HEK293 (cell line): ENCODE data around the gene COL24A1.

Experiments used
- CTCF ChIA-PET: fragments of 350-600 bp; formaldehyde crosslinking; extraction: SDS; loops from one replicate; lab custom pipeline; 2021; ENCODE audit warnings: antibody characterized with exemption; lab: Yijun Ruan, JAX
- POLR2A ChIA-PET: fragments of 300-600 bp; formaldehyde crosslinking; extraction: SDS; loops from one replicate; lab custom pipeline; 2020; ENCODE audit warnings: antibody characterized with exemption, inconsistent platforms; lab: Yijun Ruan, JAX
- H3K27ac ChIP-seq: fragments of 200-500 bp; sonication (Bioruptor generic); 2 replicates; pipeline ENCODE4 v1.5.1; 2014; ENCODE audit warnings: low read depth, low read length, control low read depth, inconsistent platforms; ENCODE audit errors: extremely low read depth
- H3K36me3 ChIP-seq, 2 experiments: fragments of 200-500 bp in 1 of 2; sonication (Bioruptor generic) in 1 of 2; 1 replicate in 1 of 2; 2 replicates in 1 of 2; pipeline ENCODE4 v1.5.1; 2014 to 2017; ENCODE audit warnings: inconsistent platforms in 2 of 2, low read length in 2 of 2; ENCODE audit not compliant: control insufficient read depth in 2 of 2, insufficient read depth in 1 of 2
- H3K4me1 ChIP-seq: fragments of 200-500 bp; sonication (Bioruptor generic); 2 replicates; pipeline ENCODE4 v1.5.1; 2014; ENCODE audit warnings: mild to moderate bottlenecking, low read length, inconsistent platforms; ENCODE audit not compliant: control insufficient read depth, insufficient read depth
- H3K4me3 ChIP-seq: 2 replicates; pipeline ENCODE4 v1.5.1; 2011; ENCODE audit warnings: low read depth, mild to moderate bottlenecking, control low read depth, low read length, moderate library complexity
- H3K9me3 ChIP-seq: fragments of 200-500 bp; sonication (Bioruptor generic); 2 replicates; pipeline ENCODE4 v1.5.1; 2014; ENCODE audit warnings: low read depth, low read length, inconsistent platforms; ENCODE audit not compliant: control insufficient read depth, insufficient read depth
- HOXA7 ChIP-seq: sonication (generic); formaldehyde crosslinking; IDR thresholded peaks from 2 replicates; pipeline ENCODE4 v1.8.1; 2022; ENCODE audit warnings: missing genetic modification reagents, borderline replicate concordance
- KLF7 ChIP-seq: fragments of 450-650 bp; formaldehyde crosslinking; IDR thresholded peaks from 2 replicates; pipeline ENCODE4 v1.5.1; 2016; ENCODE audit warnings: missing biosample characterization, missing genetic modification characterization, borderline replicate concordance
- KLF9 ChIP-seq: fragments of 450-650 bp; formaldehyde crosslinking; IDR thresholded peaks from 2 replicates; pipeline ENCODE4 v1.5.1; 2016; ENCODE audit warnings: missing biosample characterization, missing genetic modification characterization, low read depth
- ZNF114 ChIP-seq: fragments of 450-650 bp; formaldehyde crosslinking; IDR thresholded peaks from 2 replicates; pipeline ENCODE4 v1.5.0; 2017; ENCODE audit warnings: missing biosample characterization, missing genetic modification characterization
- ZNF324 ChIP-seq: fragments of 450-650 bp; formaldehyde crosslinking; IDR thresholded peaks from 2 replicates; pipeline ENCODE4 v1.5.1; 2016; ENCODE audit warnings: missing biosample characterization, missing genetic modification characterization
- ZNF404 ChIP-seq: fragments of 450-650 bp; formaldehyde crosslinking; IDR thresholded peaks from 2 replicates; pipeline ENCODE4 v1.5.1; 2017; ENCODE audit warnings: missing biosample characterization, missing genetic modification characterization
- ZNF501 ChIP-seq: fragments of 450-650 bp; formaldehyde crosslinking; IDR thresholded peaks from 2 replicates; pipeline ENCODE4 v1.5.1; 2016; ENCODE audit warnings: missing biosample characterization, missing genetic modification characterization
- ZNF518A ChIP-seq: fragments of 450-650 bp; formaldehyde crosslinking; conservative IDR thresholded peaks from 2 replicates; pipeline ENCODE4 v1.5.1; 2016; ENCODE audit warnings: low read depth, missing biosample characterization, missing genetic modification characterization
- ZNF549 ChIP-seq: fragments of 450-650 bp; IDR thresholded peaks from 2 replicates; pipeline ENCODE4 v1.5.1; 2018; ENCODE audit warnings: missing biosample characterization, missing genetic modification characterization, mild to moderate bottlenecking, inconsistent platforms, moderate library complexity
- ZNF621 ChIP-seq: fragments of 450-650 bp; formaldehyde crosslinking; IDR thresholded peaks from 2 replicates; pipeline ENCODE4 v1.5.1; 2017; ENCODE audit warnings: missing biosample characterization, missing genetic modification characterization
- TF ChIP-seq, protein P1 (sequence below): fragments of 450-650 bp; formaldehyde crosslinking; IDR thresholded peaks from 2 replicates; pipeline ENCODE4 v1.5.1; 2016; ENCODE audit warnings: missing biosample characterization, missing genetic modification characterization, borderline replicate concordance
- TF ChIP-seq, protein P2 (sequence below): fragments of 450-650 bp; formaldehyde crosslinking; IDR thresholded peaks from 2 replicates; pipeline ENCODE4 v1.5.1; 2017; ENCODE audit warnings: missing biosample characterization, mild to moderate bottlenecking, missing genetic modification characterization, moderate library complexity
- TF ChIP-seq, protein P3 (sequence below): fragments of 450-650 bp; formaldehyde crosslinking; IDR thresholded peaks from 2 replicates; pipeline ENCODE4 v1.5.1; 2016; ENCODE audit warnings: missing biosample characterization, missing genetic modification characterization
- TF ChIP-seq, protein P4 (sequence below): fragments of 450-650 bp; IDR thresholded peaks from 2 replicates; pipeline ENCODE4 v1.5.1; 2018; ENCODE audit warnings: missing biosample characterization, missing genetic modification characterization

Gene COL24A1

GRCh38 chr1:85734931-85735330, 421.6 kb downstream of the COL24A1 start (continued):
- no peak for TF ChIP-seq HOXA7
- TF ChIP-seq, protein P1, sequence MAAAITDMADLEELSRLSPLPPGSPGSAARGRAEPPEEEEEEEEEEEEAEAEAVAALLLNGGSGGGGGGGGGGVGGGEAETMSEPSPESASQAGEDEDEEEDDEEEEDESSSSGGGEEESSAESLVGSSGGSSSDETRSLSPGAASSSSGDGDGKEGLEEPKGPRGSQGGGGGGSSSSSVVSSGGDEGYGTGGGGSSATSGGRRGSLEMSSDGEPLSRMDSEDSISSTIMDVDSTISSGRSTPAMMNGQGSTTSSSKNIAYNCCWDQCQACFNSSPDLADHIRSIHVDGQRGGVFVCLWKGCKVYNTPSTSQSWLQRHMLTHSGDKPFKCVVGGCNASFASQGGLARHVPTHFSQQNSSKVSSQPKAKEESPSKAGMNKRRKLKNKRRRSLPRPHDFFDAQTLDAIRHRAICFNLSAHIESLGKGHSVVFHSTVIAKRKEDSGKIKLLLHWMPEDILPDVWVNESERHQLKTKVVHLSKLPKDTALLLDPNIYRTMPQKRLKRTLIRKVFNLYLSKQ (tag by site-specific recombination), result no peak
- no peak for TF ChIP-seq ZNF114 (tag by site-specific recombination)
- no peak for TF ChIP-seq ZNF324 (tag by site-specific recombination)
- TF ChIP-seq, all 188 proteins: peak for 0

- POLR2A ChIA-PET, result no interaction called here
- TF ChIP-seq ZNF404 (tag by site-specific recombination) (no peak), ZNF621 (tag by site-specific recombination) (no peak), ZNF501 (tag by site-specific recombination) (no peak), KLF9 (tag by site-specific recombination) (no peak), ZNF549 (tag by site-specific recombination) (no peak), ZNF518A (tag by site-specific recombination) (no peak), KLF7 (no peak)
- TF ChIP-seq, protein P2, sequence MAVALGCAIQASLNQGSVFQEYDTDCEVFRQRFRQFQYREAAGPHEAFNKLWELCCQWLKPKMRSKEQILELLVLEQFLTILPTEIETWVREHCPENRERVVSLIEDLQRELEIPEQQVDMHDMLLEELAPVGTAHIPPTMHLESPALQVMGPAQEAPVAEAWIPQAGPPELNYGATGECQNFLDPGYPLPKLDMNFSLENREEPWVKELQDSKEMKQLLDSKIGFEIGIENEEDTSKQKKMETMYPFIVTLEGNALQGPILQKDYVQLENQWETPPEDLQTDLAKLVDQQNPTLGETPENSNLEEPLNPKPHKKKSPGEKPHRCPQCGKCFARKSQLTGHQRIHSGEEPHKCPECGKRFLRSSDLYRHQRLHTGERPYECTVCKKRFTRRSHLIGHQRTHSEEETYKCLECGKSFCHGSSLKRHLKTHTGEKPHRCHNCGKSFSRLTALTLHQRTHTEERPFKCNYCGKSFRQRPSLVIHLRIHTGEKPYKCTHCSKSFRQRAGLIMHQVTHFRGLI (tag by site-specific recombination), result no peak
- TF ChIP-seq, protein P3, sequence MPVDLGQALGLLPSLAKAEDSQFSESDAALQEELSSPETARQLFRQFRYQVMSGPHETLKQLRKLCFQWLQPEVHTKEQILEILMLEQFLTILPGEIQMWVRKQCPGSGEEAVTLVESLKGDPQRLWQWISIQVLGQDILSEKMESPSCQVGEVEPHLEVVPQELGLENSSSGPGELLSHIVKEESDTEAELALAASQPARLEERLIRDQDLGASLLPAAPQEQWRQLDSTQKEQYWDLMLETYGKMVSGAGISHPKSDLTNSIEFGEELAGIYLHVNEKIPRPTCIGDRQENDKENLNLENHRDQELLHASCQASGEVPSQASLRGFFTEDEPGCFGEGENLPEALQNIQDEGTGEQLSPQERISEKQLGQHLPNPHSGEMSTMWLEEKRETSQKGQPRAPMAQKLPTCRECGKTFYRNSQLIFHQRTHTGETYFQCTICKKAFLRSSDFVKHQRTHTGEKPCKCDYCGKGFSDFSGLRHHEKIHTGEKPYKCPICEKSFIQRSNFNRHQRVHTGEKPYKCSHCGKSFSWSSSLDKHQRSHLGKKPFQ (tag by site-specific recombination), result no peak
- TF ChIP-seq, protein P4, sequence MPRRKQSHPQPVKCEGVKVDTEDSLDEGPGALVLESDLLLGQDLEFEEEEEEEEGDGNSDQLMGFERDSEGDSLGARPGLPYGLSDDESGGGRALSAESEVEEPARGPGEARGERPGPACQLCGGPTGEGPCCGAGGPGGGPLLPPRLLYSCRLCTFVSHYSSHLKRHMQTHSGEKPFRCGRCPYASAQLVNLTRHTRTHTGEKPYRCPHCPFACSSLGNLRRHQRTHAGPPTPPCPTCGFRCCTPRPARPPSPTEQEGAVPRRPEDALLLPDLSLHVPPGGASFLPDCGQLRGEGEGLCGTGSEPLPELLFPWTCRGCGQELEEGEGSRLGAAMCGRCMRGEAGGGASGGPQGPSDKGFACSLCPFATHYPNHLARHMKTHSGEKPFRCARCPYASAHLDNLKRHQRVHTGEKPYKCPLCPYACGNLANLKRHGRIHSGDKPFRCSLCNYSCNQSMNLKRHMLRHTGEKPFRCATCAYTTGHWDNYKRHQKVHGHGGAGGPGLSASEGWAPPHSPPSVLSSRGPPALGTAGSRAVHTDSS (tag by site-specific recombination), result no peak
- TF ChIP-seq, all 188 proteins: peak for 0
- Histone ChIP-seq H3K36me3 (no peaks in the 10 kb centered on the region), H3K27ac (no peak overlapping the region), H3K4me3 (no peak overlapping the region), H3K4me1 (no peaks in the 10 kb centered on the region; the same call in 1 of the 2 replicates), H3K9me3 (no peaks in the 10 kb centered on the region)
- CTCF ChIA-PET, result interaction anchor here (0.8 kb wide), 1 partner anchor 9 kb away, joined by 4 read pairs; no protein-coding TSS in a partner anchor
Observed at GRCh38 chr1:85718678-85719340, 437.8 kb downstream of the COL24A1 start.
